IMR-90 (cell line): ENCODE measurements around the gene HECTD1. TPM values are rescaled to one million over a fixed set of nuclear protein-coding genes. Genes with fewer than 3 reads are reported as not detected.

Experiments used
- ATAC-seq: fragments of 200-7000 bp; cut with Tn5 transposase; 2 replicates; pipeline ENCODE4 v1.9.1; 2020; ENCODE audit warnings: low read depth, mild to moderate bottlenecking, moderate library complexity
- BruUV-seq: library from RNA; stranded (reverse); fragments of 400-500 nt; replicated peaks from 2 replicates; lab custom pipeline; 2021; lab: Mats Ljungman, UMichigan
- CTCF ChIA-PET: fragments of 300-600 bp; formaldehyde crosslinking; extraction: SDS; loops from one replicate; lab custom pipeline; 2021; ENCODE audit warnings: antibody characterized with exemption; lab: Yijun Ruan, JAX
- POLR2A ChIA-PET: fragments of 300-600 bp; sonication (Branson Sonifier 250); formaldehyde crosslinking; loops from one replicate; lab custom pipeline; 2022; ENCODE audit warnings: antibody characterized with exemption; ENCODE audit not compliant: unreplicated experiment; lab: Charles Lee
- DNase-seq: peaks from one replicate; pipeline ENCODE4 v3.0.0; 2013
- H2AFZ ChIP-seq: replicated peaks from 2 replicates; pipeline ENCODE3; 2013; ENCODE audit warnings: low read length, mild to moderate bottlenecking; ENCODE audit not compliant: poor library complexity
- H2AK5ac ChIP-seq: 2 replicates; pipeline ENCODE4 v1.6.1; 2013; ENCODE audit warnings: low read depth, low read length, inconsistent platforms
- H2AK9ac ChIP-seq: replicated peaks from 2 replicates; pipeline ENCODE3; 2013; ENCODE audit warnings: mild to moderate bottlenecking, low read depth, low read length, moderate library complexity; ENCODE audit not compliant: poor library complexity
- H2BK120ac ChIP-seq: 2 replicates; pipeline ENCODE4 v1.6.1; 2013; ENCODE audit warnings: low read depth, low read length, inconsistent platforms
- H2BK15ac ChIP-seq: 3 replicates; pipeline ENCODE4 v1.6.1; 2013; ENCODE audit warnings: low read depth, low read length, inconsistent platforms
- H2BK20ac ChIP-seq: 2 replicates; pipeline ENCODE4 v1.6.1; 2013; ENCODE audit warnings: low read depth, mild to moderate bottlenecking, inconsistent platforms, low read length, moderate library complexity
- H2BK5ac ChIP-seq: 2 replicates; pipeline ENCODE4 v1.6.1; 2013; ENCODE audit warnings: mild to moderate bottlenecking, low read depth, low read length, inconsistent platforms; ENCODE audit not compliant: poor library complexity, severe bottlenecking
- H3K14ac ChIP-seq: replicated peaks from 2 replicates; pipeline ENCODE4 v1.6.1; 2013; ENCODE audit warnings: low read depth, low read length, inconsistent platforms
- H3K18ac ChIP-seq: 2 replicates; pipeline ENCODE4 v1.6.1; 2013; ENCODE audit warnings: low read depth, low read length, control low read depth
- H3K23ac ChIP-seq: 2 replicates; pipeline ENCODE4 v1.6.1; 2013; ENCODE audit warnings: low read depth, low read length, inconsistent platforms
- H3K27ac ChIP-seq: 2 replicates; pipeline ENCODE4 v1.5.1; 2013; ENCODE audit warnings: mild to moderate bottlenecking, control low read depth, low read length; ENCODE audit not compliant: insufficient read depth
- H3K27me3 ChIP-seq: 2 replicates; pipeline ENCODE4 v1.6.1; 2013; ENCODE audit warnings: low read length; ENCODE audit not compliant: control insufficient read depth, insufficient read depth
- H3K36me3 ChIP-seq: 2 replicates; pipeline ENCODE4 v1.6.1; 2013; ENCODE audit warnings: low read length, mixed read lengths; ENCODE audit not compliant: control insufficient read depth, insufficient read depth
- H3K4ac ChIP-seq: 2 replicates; pipeline ENCODE4 v1.6.1; 2013; ENCODE audit warnings: low read depth, low read length, inconsistent platforms
- H3K4me1 ChIP-seq: 2 replicates; pipeline ENCODE4 v1.6.1; 2013; ENCODE audit warnings: low read length, mixed read lengths; ENCODE audit not compliant: control insufficient read depth, insufficient read depth
- H3K4me2 ChIP-seq: 2 replicates; pipeline ENCODE4 v1.6.1; 2013; ENCODE audit warnings: low read depth, mild to moderate bottlenecking, control low read depth, low read length, moderate library complexity
- H3K4me3 ChIP-seq: 2 replicates; pipeline ENCODE4 v1.5.1; 2013; ENCODE audit warnings: low read depth, mild to moderate bottlenecking, control low read depth, low read length, moderate library complexity; ENCODE audit not compliant: insufficient read depth
- H3K56ac ChIP-seq: 2 replicates; pipeline ENCODE4 v1.6.1; 2013; ENCODE audit warnings: low read length, inconsistent platforms; ENCODE audit not compliant: insufficient read depth; ENCODE audit errors: extremely low read depth
- H3K79me1 ChIP-seq, 2 experiments: 2 replicates each; pipeline ENCODE4 v1.6.1; 2013; ENCODE audit warnings: low read length in 2 of 2, inconsistent platforms in 1 of 2, low read depth in 1 of 2
- H3K9ac ChIP-seq: 2 replicates; pipeline ENCODE4 v1.6.1; 2013; ENCODE audit warnings: low read depth, low read length, control low read depth
- H3K9me1 ChIP-seq: 2 replicates; pipeline ENCODE4 v1.6.1; 2013; ENCODE audit warnings: low read length, inconsistent platforms; ENCODE audit not compliant: insufficient read depth
- H3K9me3 ChIP-seq: 2 replicates; pipeline ENCODE4 v1.6.1; 2013; ENCODE audit warnings: low read length; ENCODE audit not compliant: control insufficient read depth, insufficient read depth
- H4K20me1 ChIP-seq: 2 replicates; pipeline ENCODE4 v1.6.1; 2013; ENCODE audit warnings: low read length, inconsistent platforms; ENCODE audit not compliant: insufficient read depth
- H4K5ac ChIP-seq: 2 replicates; pipeline ENCODE4 v1.6.1; 2013; ENCODE audit warnings: mild to moderate bottlenecking, low read depth, low read length, control low read depth
- H4K8ac ChIP-seq, 2 experiments: 2 replicates each; pipeline ENCODE4 v1.6.1; 2013; ENCODE audit warnings: low read depth in 2 of 2, low read length in 2 of 2, control low read depth in 1 of 2, inconsistent platforms in 1 of 2
- H4K91ac ChIP-seq: 2 replicates; pipeline ENCODE4 v1.6.1; 2013; ENCODE audit warnings: low read depth, low read length, inconsistent platforms; ENCODE audit not compliant: insufficient read depth
- CHD1 ChIP-seq: IDR thresholded peaks from 2 replicates; pipeline ENCODE4 v1.6.1; 2012; ENCODE audit warnings: low read depth, low read length, improper control_type of control experiment
- MXI1 ChIP-seq: IDR thresholded peaks from 2 replicates; pipeline ENCODE4 v1.6.1; 2012; ENCODE audit warnings: low read depth, mild to moderate bottlenecking, low read length, moderate library complexity, borderline replicate concordance
- NFE2L2 ChIP-seq: fragments of 150-350 bp; IDR thresholded peaks from 2 replicates; pipeline ENCODE4 v1.6.1; 2016; ENCODE audit warnings: low read depth, mild to moderate bottlenecking, low read length
- SMC3 ChIP-seq: fragments of 150-350 bp; IDR thresholded peaks from 2 replicates; pipeline ENCODE4 v1.6.1; 2016; ENCODE audit warnings: low read depth, mild to moderate bottlenecking, antibody characterized with exemption, low read length, moderate library complexity
- WGBS, 2 experiments: methylation state at CpG; one replicate each; pipeline versions ENCODE4 v1.1.5 to v1.1.7; 2013; ENCODE audit warnings: missing lambda C conversion rate in 2 of 2; ENCODE audit not compliant: insufficient read length in 1 of 2; ENCODE audit errors: extremely low coverage in 2 of 2; 5-methylcytosine and 5-hydroxymethylcytosine counted together
- dilution Hi-C: fragments of 300-500 bp; cut with HindIII; formaldehyde crosslinking; loops from one replicate; pipeline ENCODE4 v1.14.3; 2018; ENCODE audit warnings: low sequenced_read_pairs; ENCODE audit not compliant: unreplicated experiment
- in situ Hi-C: fragments of 300-500 bp; cut with MboI; formaldehyde crosslinking; loops from 3 replicates; pipeline ENCODE4 v1.14.3; 2019; ENCODE audit warnings: low sequenced_read_pairs, inconsistent platforms, mixed read lengths
- intact Hi-C: fragments of 100-400 bp; cut with micrococcal nuclease; formaldehyde crosslinking; loops from 2 replicates; pipeline ENCODE4 v1.10.0; 2022
- polyA plus RNA-seq, 3 experiments: library from polyadenylated mRNA; depleted of rRNA; stranded (reverse); fragments of >200 nt; gene quantifications; 2 replicates each; pipeline ENCODE4 v1.2.3, GENCODE V29; 2012; ENCODE audit warnings: low replicate concordance in 1 of 3
- total RNA-seq: library from RNA; depleted of rRNA; stranded (reverse); fragments of >200 nt; gene quantifications from 2 replicates; pipeline ENCODE4 v1.2.3, GENCODE V29; 2012
- TF ChIP-seq, protein P1 (sequence below): conservative IDR thresholded peaks from 2 replicates; pipeline ENCODE4 v1.5.1; 2012; ENCODE audit warnings: mild to moderate bottlenecking, low read depth, low read length, improper control_type of control experiment

Gene HECTD1
- total and polyA plus RNA-seq, 2 of the 4 experiments (the other 2 are of a cell fraction), result 48.5 to 228 TPM

DNA sequence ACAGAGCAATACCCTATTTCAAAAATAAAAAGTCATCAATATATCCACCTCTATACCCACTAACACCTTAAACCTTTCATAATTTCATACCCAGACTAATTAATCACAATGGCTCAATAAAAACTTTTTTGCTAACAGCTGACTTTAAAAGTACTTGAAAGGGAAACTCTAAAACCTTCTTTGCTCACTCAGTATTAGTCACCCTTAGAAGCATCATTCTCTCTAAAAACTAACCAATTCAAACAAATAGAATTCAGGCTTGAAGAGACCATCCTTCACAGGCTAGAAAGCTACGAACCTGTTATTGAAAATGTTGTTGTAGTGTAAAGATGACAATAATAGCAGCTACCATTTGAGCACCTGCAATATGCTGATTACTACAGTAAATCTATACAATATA, 37.2 kb downstream of the HECTD1 start:
- Histone ChIP-seq H2BK5ac (no peak overlapping the region), H3K14ac (no peak overlapping the region), H2BK120ac (no peak overlapping the region), H2BK15ac (no peak overlapping the region), H4K20me1 (peaks cover 7% of the 10 kb centered on the region), H2BK20ac (no peak overlapping the region), H3K4me2 (no peak overlapping the region), H3K4me1 (peaks cover 6% of the 10 kb centered on the region), H3K4ac (no peak overlapping the region), H3K9me3 (no peaks in the 10 kb centered on the region), H3K9ac (no peak overlapping the region), H3K18ac (no peak overlapping the region), H3K23ac (no peak overlapping the region), H4K5ac (no peak overlapping the region), H3K27me3 (no peaks in the 10 kb centered on the region), H3K4me3 (no peak overlapping the region), H3K56ac (no peak overlapping the region), H4K91ac (no peak overlapping the region), H3K36me3 (peaks cover 39% of the 10 kb centered on the region), H2AK5ac (no peak overlapping the region), H2AK9ac (no peak overlapping the region), H3K27ac (no peak overlapping the region), H3K9me1 (peaks cover 13% of the 10 kb centered on the region), H4K8ac (no peak overlapping the region), H3K79me1 (peaks cover 26 to 56% of the 10 kb centered on the region in 2 experiments), H2AFZ (no peak overlapping the region)
- no CpG with 5 or more reads among the region's 1 CpG for WGBS, 2 experiments
- ChIA-PET POLR2A (no interaction called here), CTCF (interaction anchor here (0.6 to 1.7 kb wide), 2 partner anchors 13 to 37 kb away, joined by 4 read pairs; partner anchors contain the start of gene HECTD1)
- DNase-seq, result peak; percentile 58
- peak; percentile 53 for ATAC-seq
- TF ChIP-seq CHD1 (no peak), MXI1 (no peak), SMC3 (no peak), NFE2L2 (no peak)
- TF ChIP-seq, protein P1, sequence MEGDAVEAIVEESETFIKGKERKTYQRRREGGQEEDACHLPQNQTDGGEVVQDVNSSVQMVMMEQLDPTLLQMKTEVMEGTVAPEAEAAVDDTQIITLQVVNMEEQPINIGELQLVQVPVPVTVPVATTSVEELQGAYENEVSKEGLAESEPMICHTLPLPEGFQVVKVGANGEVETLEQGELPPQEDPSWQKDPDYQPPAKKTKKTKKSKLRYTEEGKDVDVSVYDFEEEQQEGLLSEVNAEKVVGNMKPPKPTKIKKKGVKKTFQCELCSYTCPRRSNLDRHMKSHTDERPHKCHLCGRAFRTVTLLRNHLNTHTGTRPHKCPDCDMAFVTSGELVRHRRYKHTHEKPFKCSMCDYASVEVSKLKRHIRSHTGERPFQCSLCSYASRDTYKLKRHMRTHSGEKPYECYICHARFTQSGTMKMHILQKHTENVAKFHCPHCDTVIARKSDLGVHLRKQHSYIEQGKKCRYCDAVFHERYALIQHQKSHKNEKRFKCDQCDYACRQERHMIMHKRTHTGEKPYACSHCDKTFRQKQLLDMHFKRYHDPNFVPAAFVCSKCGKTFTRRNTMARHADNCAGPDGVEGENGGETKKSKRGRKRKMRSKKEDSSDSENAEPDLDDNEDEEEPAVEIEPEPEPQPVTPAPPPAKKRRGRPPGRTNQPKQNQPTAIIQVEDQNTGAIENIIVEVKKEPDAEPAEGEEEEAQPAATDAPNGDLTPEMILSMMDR, result no peak
- in situ Hi-C loops (no loop called here), intact Hi-C loops (no loop called here), dilution Hi-C loops (no loop called here)
- BruUV-seq, result no TSS peak
